ENCODE data around the gene PPHLN1. TPM values are rescaled to one million over a fixed set of nuclear protein-coding genes. Genes with fewer than 3 reads are reported as not detected.
"Not testable (repeated sequence)": the region's sequence is repeated elsewhere in the genome, so short reads cannot be mapped to it uniquely, and the experiment has no call there.

The PPHLN1 gene
- polyA plus RNA-seq, 10 donors, result 51.7 to 73.3 (median 62.0) TPM

- DNase-seq, result no peak
Observed at GRCh38 chr12:42309996-42310395, 16.0 kb upstream of the PPHLN1 start.

- DNase-seq, result no peak
Observed at GRCh38 chr12:42315108-42315507, 10.9 kb upstream of the PPHLN1 start.

GRCh38 chr12:42320796-42321195 is 5.2 kb upstream of the PPHLN1 start:
- DNase-seq, result no peak

GRCh38 chr12:42322567-42322966 is 3.4 kb upstream of the PPHLN1 start:
- DNase-seq, result no peak

- no peak for DNase-seq
Observed at GRCh38 chr12:42323856-42324255, 2.1 kb upstream of the PPHLN1 start.

GRCh38 chr12:42325326-42325652 is 678 bp upstream of the PPHLN1 start:
- DNase-seq, result no peak

- peak; percentile 21 to 64 (median 25) for DNase-seq
Observed at GRCh38 chr12:42326541-42327226, 717 bp downstream of the PPHLN1 start.

- DNase-seq, result no peak
Observed at GRCh38 chr12:42327227-42327590, 1.2 kb downstream of the PPHLN1 start.

- not testable (repeated sequence) for DNase-seq
Observed at GRCh38 chr12:42330097-42330496, 4.1 kb downstream of the PPHLN1 start.

GRCh38 chr12:42332301-42333285 is 6.6 kb downstream of the PPHLN1 start:
- peak; percentile 39 to 62 (median 48) for DNase-seq

- DNase-seq, result no peak
Observed at GRCh38 chr12:42336286-42336685, 10.3 kb downstream of the PPHLN1 start.

- no peak for DNase-seq
Observed at GRCh38 chr12:42338280-42338679, 12.3 kb downstream of the PPHLN1 start.

GRCh38 chr12:42342028-42342427 is 16.1 kb downstream of the PPHLN1 start:
- DNase-seq, result no peak

- no peak for DNase-seq
Observed at GRCh38 chr12:42343721-42344120, 17.8 kb downstream of the PPHLN1 start.

- peak in 1 of 3 donors; percentile 9 for DNase-seq
Observed at GRCh38 chr12:42346403-42347002, 20.5 kb downstream of the PPHLN1 start.

GRCh38 chr12:42349119-42350020 is 23.4 kb downstream of the PPHLN1 start:
- DNase-seq, result not testable (repeated sequence)

GRCh38 chr12:42350021-42350407 is 24.0 kb downstream of the PPHLN1 start:
- DNase-seq, result not testable (repeated sequence)

- DNase-seq, result no peak
Observed at GRCh38 chr12:42356344-42356743, 30.4 kb downstream of the PPHLN1 start.

GRCh38 chr12:42360747-42361403 is 34.9 kb downstream of the PPHLN1 start:
- no peak for DNase-seq

GRCh38 chr12:42361909-42362646 is 36.1 kb downstream of the PPHLN1 start:
- no peak for DNase-seq
